ENCODE data around the gene C19orf12. TPM values are rescaled to one million over a fixed set of nuclear protein-coding genes. Genes with fewer than 3 reads are reported as not detected.

Gene C19orf12
- total and polyA plus RNA-seq, 2 of the 13 experiments (the other 11 are each of a cell fraction or from before 2014, with no cell fraction given): 17.7 to 34.4 TPM

GRCh38 chr19:29704562-29705558 lies 10.2 kb downstream of the C19orf12 start:
- intact Hi-C loops (cut with micrococcal nuclease; ENCODE audit: unreplicated experiment): loop anchor here (5.0 kb wide), 1 partner anchor 98 kb away; the partner anchor contains the start of gene POP4
- TF ChIP-seq ZNF557 (CRISPR knock-in tag; IDR thresholded peaks at IDR 0.05) (no peak), MXI1 (IDR thresholded peaks at IDR 0.05; ENCODE audit: borderline replicate concordance, low read depth, low read length) (no peak), ZBTB3 (CRISPR knock-in tag; IDR thresholded peaks at IDR 0.05; ENCODE audit: borderline replicate concordance, low read depth) (no peak), ZNF17 (CRISPR knock-in tag; IDR thresholded peaks at IDR 0.05) (no peak), NCOR1 (IDR thresholded peaks at IDR 0.05; ENCODE audit: borderline replicate concordance, low read length) (no peak), ZBTB43 (CRISPR knock-in tag; conservative IDR thresholded peaks at IDR 0.05) (no peak), SP2 (CRISPR knock-in tag; IDR thresholded peaks at IDR 0.05) (no peak), HNRNPH1 (optimal IDR thresholded peaks at IDR 0.05; ENCODE audit: low read depth, low read length) (no peak), ZNF451 (CRISPR knock-in tag; IDR thresholded peaks at IDR 0.05) (no peak), ZNF460 (CRISPR knock-in tag; IDR thresholded peaks at IDR 0.05; ENCODE audit: borderline replicate concordance) (no peak), TARDBP (CRISPR knock-in tag; IDR thresholded peaks at IDR 0.05) (no peak), ARID3A (IDR thresholded peaks at IDR 0.05; ENCODE audit: low read depth, low read length) (no peak), ZNF510 (CRISPR knock-in tag; IDR thresholded peaks at IDR 0.05; ENCODE audit: low read depth) (no peak), MEF2D (CRISPR knock-in tag; IDR thresholded peaks at IDR 0.05) (no peak)
- Histone ChIP-seq H3K27me3 (ENCODE audit: control insufficient read depth in 1 of 2, insufficient read depth in 2 of 2, low read length in 2 of 2) (no peaks in the 10 kb centered on the region; a peak in 1 of 5 replicates), H3K9ac (ENCODE audit: insufficient read depth, low read depth, low read length) (no peak overlapping the region), H3K4me3 (replicated peaks in 1 of 3; ENCODE audit: insufficient read depth in 1 of 3, low read depth in 2 of 3, low read length in 3 of 3) (no peak overlapping the region), H3K79me2 (ENCODE audit: insufficient read depth, low read length) (no peaks in the 10 kb centered on the region), H3K4me2 (ENCODE audit: low read depth, low read length) (no peak overlapping the region), H3K27ac (ENCODE audit: extremely low read length, insufficient read depth, low read length) (no peak overlapping the region), H3K9me3 (ENCODE audit: low read length) (no peaks in the 10 kb centered on the region), H3K4me1 (ENCODE audit: insufficient read depth, low read length) (peaks cover 40% of the 10 kb centered on the region), H4K20me1 (ENCODE audit: insufficient read depth, low read length) (no peaks in the 10 kb centered on the region), H3K36me3 (replicated peaks in 1 of 2; ENCODE audit: control insufficient read depth in 1 of 2, insufficient read depth in 2 of 2, low read length in 2 of 2) (peaks cover 2 to 29% of the 10 kb centered on the region in 2 experiments; a peak in 3 of 5 replicates), H2AFZ (ENCODE audit: low read length) (no peak overlapping the region)
- ATAC-seq (no peak), FAIRE-seq (no peak), DNase-seq (ENCODE audit: low spot score) (no peak)
- in situ Hi-C loops (cut with HindIII; ENCODE audit: extremely low pct_ligation_motif_present, low pct_unique_long_range_greater_than_20kb): no loop called here
- BruUV-seq (replicated peaks): no TSS peak
- CTCF ChIA-PET (ENCODE audit: low intra/inter-chr PET ratio, low total read pairs): no interaction called here
- POLR2A ChIA-PET: no interaction called here
- 95% methylated on average over 12 of the region's 14 CpGs for WGBS (ENCODE audit: low lambda C conversion rate)
